ENCODE data around the gene PCNX1. TPM values are rescaled to one million over a fixed set of nuclear protein-coding genes. Genes with fewer than 3 reads are reported as not detected.

Gene PCNX1
- total RNA-seq, 6 experiments from 2014 or later, result 35.1 to 49.6 (median 41.1) TPM

- DNase-seq, result peak; percentile 77
- H3K27me3 Mint-ChIP-seq (ENCODE audit: insufficient read depth), result peaks cover 3% of the 10 kb centered on the region; the same call in 1 of the 2 replicates
- TF ChIP-seq, protein P1, sequence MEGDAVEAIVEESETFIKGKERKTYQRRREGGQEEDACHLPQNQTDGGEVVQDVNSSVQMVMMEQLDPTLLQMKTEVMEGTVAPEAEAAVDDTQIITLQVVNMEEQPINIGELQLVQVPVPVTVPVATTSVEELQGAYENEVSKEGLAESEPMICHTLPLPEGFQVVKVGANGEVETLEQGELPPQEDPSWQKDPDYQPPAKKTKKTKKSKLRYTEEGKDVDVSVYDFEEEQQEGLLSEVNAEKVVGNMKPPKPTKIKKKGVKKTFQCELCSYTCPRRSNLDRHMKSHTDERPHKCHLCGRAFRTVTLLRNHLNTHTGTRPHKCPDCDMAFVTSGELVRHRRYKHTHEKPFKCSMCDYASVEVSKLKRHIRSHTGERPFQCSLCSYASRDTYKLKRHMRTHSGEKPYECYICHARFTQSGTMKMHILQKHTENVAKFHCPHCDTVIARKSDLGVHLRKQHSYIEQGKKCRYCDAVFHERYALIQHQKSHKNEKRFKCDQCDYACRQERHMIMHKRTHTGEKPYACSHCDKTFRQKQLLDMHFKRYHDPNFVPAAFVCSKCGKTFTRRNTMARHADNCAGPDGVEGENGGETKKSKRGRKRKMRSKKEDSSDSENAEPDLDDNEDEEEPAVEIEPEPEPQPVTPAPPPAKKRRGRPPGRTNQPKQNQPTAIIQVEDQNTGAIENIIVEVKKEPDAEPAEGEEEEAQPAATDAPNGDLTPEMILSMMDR (IDR thresholded peaks at IDR 0.05), result no peak
- peaks cover 13% of the 10 kb centered on the region for H3K9me3 Mint-ChIP-seq
- peak overlapping the region; percentile 34 for H3K27ac Mint-ChIP-seq
- H3K4me1 Mint-ChIP-seq (ENCODE audit: low read depth), result peaks cover 27% of the 10 kb centered on the region
- H3K4me3 Mint-ChIP-seq, result peak overlapping the region; percentile 1
- peaks cover 63% of the 10 kb centered on the region for H3K36me3 Mint-ChIP-seq (ENCODE audit: low read depth)
Observed at GRCh38 chr14:71070169-71070568, 162.9 kb downstream of the PCNX1 start.

DNA sequence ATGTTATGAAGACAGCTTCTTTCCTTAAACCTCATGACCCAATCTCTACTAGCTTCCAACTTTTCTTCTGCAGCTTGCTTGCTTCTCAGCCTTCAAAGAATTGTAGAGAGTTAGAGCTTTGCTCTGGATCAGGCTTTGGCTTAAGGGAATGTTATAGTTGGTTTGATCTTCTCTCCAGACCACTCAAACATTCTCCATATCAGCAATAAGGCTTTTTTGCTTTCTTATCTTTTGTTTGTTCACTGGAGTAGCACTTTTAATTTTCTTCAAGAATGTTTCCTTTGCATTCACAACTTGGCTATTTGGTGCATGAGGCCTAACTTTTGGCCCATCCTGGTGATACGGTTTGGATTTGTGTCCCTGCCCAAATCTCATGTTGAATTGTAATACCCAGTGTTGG, 163.8 kb downstream of the PCNX1 start:
- Mint-ChIP-seq H3K36me3 (ENCODE audit: low read depth) (peaks cover 59% of the 10 kb centered on the region), H3K4me3 (no peak overlapping the region), H3K27me3 (ENCODE audit: insufficient read depth) (peaks cover 3% of the 10 kb centered on the region; the same call in 1 of the 2 replicates), H3K27ac (no peak overlapping the region), H3K4me1 (ENCODE audit: low read depth) (peaks cover 27% of the 10 kb centered on the region), H3K9me3 (peaks cover 4% of the 10 kb centered on the region; the same call in 1 of the 2 replicates)
- no peak for DNase-seq
- TF ChIP-seq, protein P1 (IDR thresholded peaks at IDR 0.05), result no peak

- peaks cover 28% of the 10 kb centered on the region for H3K9me3 Mint-ChIP-seq
- H3K27ac Mint-ChIP-seq, result no peak overlapping the region
- H3K36me3 Mint-ChIP-seq (ENCODE audit: low read depth), result peaks cover 73% of the 10 kb centered on the region
- no peaks in the 10 kb centered on the region; the same call in 1 of the 2 replicates for H3K4me1 Mint-ChIP-seq (ENCODE audit: low read depth)
- H3K4me3 Mint-ChIP-seq, result no peak overlapping the region
- TF ChIP-seq, protein P1 (IDR thresholded peaks at IDR 0.05), result no peak
- no peak for DNase-seq
- 0 out of 2 replicates have a peak, but pooled peaks cover 3% of the 10 kb centered on the region for H3K27me3 Mint-ChIP-seq (ENCODE audit: insufficient read depth)
Observed at GRCh38 chr14:71076462-71077092, 169.3 kb downstream of the PCNX1 start.

GRCh38 chr14:71078500-71078899, 171.2 kb downstream of the PCNX1 start:
- H3K4me1 Mint-ChIP-seq (ENCODE audit: low read depth), result no peaks in the 10 kb centered on the region; the same call in 1 of the 2 replicates
- no peak overlapping the region for H3K27ac Mint-ChIP-seq
- no peak for DNase-seq
- peaks cover 28% of the 10 kb centered on the region for H3K9me3 Mint-ChIP-seq
- TF ChIP-seq, protein P1 (IDR thresholded peaks at IDR 0.05), result no peak
- peaks cover 73% of the 10 kb centered on the region for H3K36me3 Mint-ChIP-seq (ENCODE audit: low read depth)
- no peak overlapping the region for H3K4me3 Mint-ChIP-seq
- peaks cover 3% of the 10 kb centered on the region; the same call in 1 of the 2 replicates for H3K27me3 Mint-ChIP-seq (ENCODE audit: insufficient read depth)

DNA sequence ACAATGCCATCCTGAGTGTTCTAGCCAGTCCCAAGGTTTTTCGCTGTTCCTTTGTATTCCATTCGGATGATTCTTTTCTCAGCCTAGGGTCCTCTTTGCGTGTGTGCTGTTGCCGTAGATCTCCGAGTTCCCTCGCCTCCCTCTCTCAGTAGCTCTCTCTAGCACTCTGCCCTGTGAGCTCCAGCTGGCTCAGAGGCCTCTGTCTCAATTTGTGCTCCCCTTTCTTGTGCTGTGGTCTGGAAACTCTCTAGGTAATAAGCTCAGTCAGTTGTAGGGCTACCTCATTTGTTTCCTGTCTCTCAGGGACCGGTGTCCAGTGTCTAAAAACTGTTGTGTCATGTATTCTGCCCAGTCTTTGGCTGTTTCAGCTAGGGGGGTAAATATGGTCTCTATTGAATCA, 179.3 kb downstream of the PCNX1 start:
- peaks cover 29% of the 10 kb centered on the region for H3K36me3 Mint-ChIP-seq (ENCODE audit: low read depth)
- H3K4me3 Mint-ChIP-seq, result no peak overlapping the region
- H3K27me3 Mint-ChIP-seq (ENCODE audit: insufficient read depth), result no peaks in the 10 kb centered on the region; the same call in 1 of the 2 replicates
- TF ChIP-seq, protein P1 (IDR thresholded peaks at IDR 0.05), result no peak
- peaks cover 27% of the 10 kb centered on the region for H3K4me1 Mint-ChIP-seq (ENCODE audit: low read depth)
- H3K27ac Mint-ChIP-seq, result peak overlapping the region; percentile 15
- H3K9me3 Mint-ChIP-seq, result no peaks in the 10 kb centered on the region
- DNase-seq, result no peak

Measured in HFFc6 (cell line).